ACHN (cell line): ENCODE measurements around the gene GRID2.

Experiments
- DNase-seq: peaks from one replicate; pipeline ENCODE4 v3.0.0-alpha.2; 2015
- in situ Hi-C: cut with HindIII; loops from 2 replicates; pipeline ENCODE4 v1.10.0; 2017; ENCODE audit warnings: low sequenced_read_pairs, low pct_ligation_motif_present, low pct_unique_long_range_greater_than_20kb

Gene GRID2

DNA sequence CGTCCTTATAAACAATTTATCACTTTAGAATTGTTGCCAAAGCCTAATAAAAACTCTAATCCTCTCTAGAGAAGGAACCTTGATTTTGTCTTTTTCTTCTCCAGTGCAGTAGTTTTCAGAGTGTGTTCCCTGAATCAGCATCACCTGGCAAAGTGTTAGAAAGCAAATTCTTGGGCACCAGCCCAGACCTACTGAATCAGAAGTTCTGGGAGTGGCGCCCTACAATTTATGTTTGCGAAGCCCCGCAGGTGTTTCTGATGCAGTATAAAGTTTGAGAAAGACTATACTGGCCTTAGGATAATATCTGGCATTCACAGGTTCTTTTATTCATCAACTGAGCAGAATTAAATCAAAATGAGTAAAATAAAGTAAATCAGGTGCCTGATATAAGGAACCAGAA, 879.0 kb downstream of the GRID2 start:
- no peak for DNase-seq
- in situ Hi-C loops = no loop called here

DNA sequence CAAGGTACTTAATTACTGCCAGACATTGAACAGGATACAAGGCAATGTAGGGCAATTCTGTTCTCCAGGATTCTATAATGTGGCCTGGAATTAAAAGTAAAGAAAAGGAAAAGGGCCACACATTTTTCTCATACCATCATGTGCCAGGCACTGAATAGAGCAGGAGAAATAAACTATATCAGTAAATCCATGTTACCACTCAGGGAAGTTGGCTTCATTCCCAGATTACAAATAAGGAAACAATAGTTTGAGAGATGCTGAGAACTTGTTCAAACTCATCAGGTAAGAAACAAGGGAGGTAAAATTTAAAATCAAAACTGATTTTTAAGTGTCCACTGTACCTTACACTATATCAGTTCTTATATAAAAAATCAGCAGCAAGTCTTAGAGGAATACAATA, 879.8 kb downstream of the GRID2 start:
- in situ Hi-C loops = no loop called here
- DNase-seq = no peak

DNA sequence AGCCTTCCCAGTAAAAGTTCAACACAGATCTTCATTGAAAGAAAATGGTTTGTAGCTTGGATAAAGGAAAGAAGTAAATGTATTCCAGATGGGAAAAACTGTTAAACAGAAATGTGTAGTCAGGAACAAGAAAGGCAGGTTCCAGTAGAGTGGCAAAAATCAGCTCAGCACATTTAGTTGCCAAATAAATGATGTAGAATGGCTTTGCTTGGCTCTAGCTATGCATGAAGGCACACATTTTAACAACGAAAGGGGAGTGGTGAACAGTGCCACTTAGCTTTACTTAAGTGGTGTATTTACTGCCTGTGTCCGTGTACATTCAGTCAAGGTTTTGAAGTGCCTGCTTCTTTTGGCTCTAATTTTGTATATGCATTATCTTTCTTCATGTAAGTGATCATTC, 880.3 kb downstream of the GRID2 start:
- in situ Hi-C loops = no loop called here
- DNase-seq = no peak

DNA sequence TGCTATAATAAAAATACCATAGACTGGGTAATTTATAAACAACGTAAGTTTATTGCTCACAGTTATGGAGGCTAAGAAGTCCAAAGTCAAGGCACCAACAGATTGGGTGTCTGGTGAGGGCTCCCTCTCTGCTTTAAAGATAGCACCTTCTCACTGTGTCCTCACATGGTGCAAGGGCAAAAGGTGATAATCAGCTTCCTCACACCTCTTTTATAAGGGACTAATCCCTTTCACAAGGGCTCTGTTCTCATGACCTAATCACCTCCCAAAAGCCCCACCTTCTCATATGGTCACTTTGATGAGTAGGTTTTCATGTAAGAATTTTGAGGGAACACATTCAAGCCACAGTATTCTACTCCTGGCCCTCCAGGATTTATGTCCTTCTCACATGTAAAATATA, 883.1 kb downstream of the GRID2 start:
- in situ Hi-C loops = no loop called here

DNA sequence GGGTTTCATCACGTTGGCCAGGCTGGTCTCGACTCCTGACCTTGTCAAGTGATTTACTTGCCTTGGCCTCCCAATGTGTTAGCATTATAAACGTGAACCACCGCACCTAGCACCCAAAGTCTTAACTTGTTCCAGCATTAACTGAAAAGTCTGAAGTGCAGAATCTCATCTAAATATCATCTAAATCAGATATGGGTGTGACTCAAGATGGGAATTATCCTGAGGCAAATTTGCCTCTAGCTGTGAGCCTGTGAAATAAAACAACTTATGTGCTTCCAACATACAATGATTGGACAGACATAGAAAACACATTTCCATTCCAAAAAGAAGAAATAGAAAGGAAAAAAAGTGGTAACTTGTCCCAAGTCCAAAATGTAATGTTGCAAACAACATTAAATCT, 883.7 kb downstream of the GRID2 start:
- DNase-seq = no peak
- in situ Hi-C loops = no loop called here

More for the DNA sequence above, 883.1 kb downstream of the GRID2 start:
- DNase-seq = no peak

DNA sequence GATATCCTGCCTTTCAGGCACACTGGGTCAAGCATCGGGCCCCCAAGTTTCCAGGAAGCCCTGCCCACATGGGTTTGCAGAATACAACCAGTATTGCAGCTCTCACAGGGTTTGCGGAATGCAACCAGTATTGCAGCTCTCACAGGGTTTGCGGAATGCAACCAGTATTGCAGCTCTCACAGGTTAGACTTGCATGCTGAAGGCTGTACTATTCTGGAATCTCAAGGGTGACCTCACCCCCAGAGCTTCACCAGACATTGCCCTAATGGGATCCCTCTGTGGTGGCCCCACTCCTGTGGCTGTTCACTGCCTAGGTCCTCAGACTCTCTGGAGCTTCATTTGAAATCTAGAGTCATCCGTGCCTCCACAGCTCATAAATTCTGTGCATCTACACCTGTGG, 884.1 kb downstream of the GRID2 start:
- DNase-seq = no peak
- in situ Hi-C loops = no loop called here

DNA sequence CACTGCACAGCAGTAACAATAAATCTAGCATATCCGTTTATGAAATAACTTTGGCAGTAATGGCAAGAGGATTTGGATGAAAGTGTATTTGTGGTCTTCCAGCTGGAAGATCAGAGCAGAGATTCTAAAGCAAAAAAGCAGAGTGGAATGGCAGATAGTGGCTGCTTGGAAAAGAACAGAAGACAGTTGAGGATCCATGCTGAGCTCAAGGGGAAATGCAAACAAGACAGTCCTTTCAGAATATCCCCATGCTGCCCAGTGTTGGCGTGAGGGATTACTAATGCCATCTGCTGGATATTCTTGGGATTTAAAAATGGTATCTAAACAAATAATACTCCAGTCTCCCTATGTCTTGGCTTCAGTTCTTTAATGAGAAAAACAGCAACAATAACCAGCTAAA, 895.7 kb downstream of the GRID2 start:
- in situ Hi-C loops = no loop called here
- peak; percentile 32 for DNase-seq

DNA sequence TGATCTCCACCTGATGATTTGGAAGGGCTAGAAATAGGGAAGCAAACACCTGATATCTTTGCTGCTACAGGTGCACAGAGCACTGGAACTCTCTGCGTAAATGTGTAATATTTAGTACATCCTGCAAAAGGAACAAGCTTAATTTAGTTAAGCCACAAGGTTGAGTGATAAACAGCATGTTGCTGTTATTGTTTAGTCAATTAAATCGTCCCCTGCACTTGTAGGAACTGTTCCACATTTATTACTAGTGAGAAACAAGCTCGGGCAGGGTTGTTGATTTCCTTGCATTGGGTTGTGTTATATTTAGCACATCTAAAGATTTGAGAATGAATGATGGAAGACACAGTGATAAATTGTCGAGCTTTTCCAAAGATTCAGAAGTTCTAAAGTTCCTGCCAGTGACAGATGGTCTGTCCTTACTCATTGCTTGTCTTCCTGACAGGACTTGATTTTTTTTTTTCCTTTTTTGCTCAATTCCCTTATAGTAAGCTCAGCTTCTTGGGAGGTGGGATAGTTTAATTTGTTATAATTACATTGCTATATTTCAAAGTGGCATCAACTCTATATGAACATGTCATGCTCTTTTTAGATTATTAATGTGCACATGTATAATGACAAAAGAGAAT, 897.8 kb downstream of the GRID2 start:
- in situ Hi-C loops = no loop called here
- no peak for DNase-seq

DNA sequence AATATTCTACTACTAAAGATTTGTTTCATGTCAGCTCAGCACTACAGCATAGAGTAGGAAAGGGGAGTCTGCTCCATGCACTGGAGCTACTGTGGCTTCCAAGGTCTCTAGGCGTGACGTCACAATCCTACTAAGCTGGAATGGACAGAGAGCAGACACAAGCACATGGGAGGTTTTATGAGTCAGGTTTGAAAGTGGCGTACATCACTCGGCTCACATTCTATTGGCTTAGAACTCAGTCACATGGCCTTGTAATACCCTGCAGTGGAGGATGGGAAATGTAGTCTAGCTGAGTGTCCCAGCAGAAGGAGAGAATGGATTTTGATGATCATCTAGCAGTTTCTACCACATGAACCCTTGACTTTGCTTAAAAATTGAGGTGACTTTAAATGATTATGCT, 899.9 kb downstream of the GRID2 start:
- in situ Hi-C loops = no loop called here
- no peak for DNase-seq

DNA sequence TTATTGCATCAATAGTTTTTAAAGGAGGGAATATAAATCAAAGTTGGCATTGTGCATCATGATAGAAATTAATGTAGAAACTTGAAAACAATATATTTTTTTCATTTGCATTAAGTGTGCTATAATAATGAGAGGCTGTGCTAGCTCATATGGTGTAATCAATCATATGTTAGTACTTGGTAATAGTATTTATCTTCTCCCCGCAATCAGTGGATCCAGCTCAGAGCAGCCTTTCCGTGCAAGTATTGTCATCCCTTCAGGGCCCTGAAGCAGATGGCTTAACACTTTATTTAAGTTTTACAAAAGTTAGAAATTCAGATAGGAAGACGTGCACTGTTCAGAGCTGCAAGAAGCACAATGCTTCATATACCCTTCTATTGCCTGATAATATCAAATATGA, 908.5 kb downstream of the GRID2 start:
- in situ Hi-C loops = no loop called here
- no peak for DNase-seq

DNA sequence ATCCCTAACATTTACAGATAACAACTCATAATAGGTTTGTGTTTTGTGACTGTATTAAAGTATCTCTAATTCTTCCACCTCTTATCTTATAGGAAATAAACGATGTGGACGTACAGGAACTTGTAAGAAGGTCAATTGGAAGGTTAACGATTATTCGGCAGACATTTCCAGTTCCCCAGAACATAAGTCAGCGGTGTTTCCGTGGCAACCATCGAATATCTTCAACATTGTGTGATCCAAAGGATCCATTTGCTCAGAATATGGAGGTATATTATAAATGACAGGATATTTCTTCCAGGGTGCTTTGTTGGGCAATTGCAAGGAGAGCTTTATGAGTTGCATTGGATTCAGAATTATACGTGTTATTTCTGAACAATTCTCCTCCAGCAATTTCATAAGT, 912.9 kb downstream of the GRID2 start:
- in situ Hi-C loops = no loop called here
- no peak for DNase-seq

DNA sequence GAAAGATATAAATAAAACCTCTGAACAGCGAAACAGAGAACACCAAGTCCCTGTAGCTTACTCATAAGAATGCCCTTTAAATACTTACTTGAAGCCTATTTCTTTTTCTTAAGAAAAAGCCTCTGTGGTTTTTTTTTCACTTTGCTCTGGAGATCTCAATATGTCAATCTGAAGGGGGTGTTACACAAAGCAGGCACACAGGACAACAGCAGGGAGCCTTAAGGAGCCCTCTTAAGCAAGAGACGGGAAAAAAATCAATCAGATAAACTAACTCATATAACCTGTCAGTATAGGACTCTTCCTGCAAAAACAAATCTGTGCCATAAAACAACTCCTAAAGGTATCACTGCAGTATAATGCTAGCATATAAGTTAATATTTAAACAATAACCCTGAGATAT, 913.7 kb downstream of the GRID2 start:
- in situ Hi-C loops = no loop called here
- DNase-seq = no peak

DNA sequence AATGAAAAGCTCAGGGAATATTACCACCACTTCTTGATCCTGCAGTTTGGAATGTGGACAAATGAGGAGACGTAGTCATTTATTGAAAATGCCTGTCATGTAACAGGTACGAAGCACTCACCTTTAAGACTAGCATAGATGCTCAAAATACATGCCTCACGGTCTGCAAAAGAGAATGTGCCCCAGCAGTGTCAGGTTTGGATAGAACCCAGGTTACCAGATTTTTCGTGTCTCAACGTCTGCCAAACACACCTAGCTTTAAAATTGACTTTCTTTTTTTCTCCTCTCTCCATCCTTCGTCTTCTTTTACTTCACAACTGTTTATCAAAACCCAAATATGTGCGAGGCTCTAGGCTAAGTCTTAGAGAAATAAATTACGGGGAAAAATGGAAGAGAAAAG, 918.0 kb downstream of the GRID2 start:
- in situ Hi-C loops = no loop called here
- no peak for DNase-seq

DNA sequence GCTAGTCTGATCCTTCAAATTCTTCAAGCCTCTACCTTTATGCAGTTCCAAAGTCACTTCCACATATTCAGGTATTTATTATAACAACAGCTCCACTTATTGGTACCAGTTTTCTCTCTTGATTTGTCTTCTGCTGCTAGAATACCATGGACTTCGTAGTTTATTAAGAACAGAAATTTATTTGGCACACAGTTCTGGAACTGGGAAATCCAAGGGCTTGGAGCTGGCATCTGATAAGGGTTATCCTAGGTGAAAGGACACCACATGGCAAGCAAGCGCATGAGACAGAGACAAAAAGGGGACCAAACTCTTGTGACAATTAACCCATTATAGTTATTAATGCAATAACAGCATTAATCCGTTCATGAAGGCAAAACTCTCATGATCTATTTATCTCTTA, 924.3 kb downstream of the GRID2 start:
- in situ Hi-C loops = no loop called here

DNA sequence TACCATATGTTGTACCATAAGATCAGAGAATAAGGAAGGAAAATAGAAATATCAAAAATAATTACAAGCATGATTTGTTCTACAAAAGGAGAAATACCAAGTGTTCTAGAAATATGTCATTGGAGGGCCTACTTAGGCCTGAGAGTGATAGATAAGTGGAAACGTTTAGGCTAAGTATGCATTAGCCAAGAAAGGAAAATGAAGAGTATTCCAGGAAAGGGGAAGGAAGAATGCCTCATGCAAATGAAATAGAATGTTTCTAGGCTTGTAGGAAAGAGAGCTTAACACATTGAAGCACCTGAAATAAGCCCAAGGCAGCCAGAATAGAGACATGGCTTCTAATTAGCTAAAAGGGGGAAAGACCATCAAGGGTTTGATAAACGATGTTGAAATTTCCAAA, 929.1 kb downstream of the GRID2 start:
- DNase-seq = no peak
- in situ Hi-C loops = no loop called here

More for the DNA sequence above, 924.3 kb downstream of the GRID2 start:
- DNase-seq = no peak

DNA sequence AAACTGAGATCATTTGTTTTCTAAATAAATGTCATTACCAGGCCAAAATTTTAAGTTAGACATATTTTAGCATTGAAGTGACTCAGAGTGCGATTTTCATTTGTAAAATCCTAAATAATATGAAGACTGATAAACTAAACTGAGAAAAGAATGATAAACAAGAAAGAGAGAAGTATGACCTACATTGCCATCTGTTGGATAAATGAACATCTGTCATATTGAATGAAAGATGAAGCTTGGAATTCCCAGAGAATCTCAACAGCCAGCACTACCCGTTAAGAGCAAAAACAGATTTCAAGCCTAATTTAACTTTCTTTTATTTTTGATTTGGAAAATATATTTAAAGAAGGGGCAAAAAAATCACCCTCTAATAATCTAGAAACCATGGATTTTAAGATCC, 933.8 kb downstream of the GRID2 start:
- in situ Hi-C loops = no loop called here
- no peak for DNase-seq

DNA sequence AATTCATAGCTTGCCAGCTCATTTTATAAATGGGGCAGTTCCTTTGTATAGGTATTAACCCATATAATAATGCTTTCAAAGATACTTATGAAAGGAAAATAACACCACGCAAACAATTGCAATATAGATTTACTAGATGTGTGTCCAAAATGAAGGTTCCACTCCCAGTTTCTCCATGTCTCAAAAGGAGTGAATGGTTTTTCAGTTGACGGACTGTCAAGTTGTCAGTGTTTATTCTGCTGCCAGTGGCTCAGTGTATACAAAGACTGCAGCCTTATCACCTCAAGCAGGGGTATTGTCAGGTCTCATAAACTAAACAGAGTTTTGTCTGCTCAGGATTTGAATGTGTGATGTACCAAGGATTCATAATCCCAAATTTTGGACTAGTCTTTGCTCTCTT, 939.5 kb downstream of the GRID2 start:
- no peak for DNase-seq
- in situ Hi-C loops = no loop called here

DNA sequence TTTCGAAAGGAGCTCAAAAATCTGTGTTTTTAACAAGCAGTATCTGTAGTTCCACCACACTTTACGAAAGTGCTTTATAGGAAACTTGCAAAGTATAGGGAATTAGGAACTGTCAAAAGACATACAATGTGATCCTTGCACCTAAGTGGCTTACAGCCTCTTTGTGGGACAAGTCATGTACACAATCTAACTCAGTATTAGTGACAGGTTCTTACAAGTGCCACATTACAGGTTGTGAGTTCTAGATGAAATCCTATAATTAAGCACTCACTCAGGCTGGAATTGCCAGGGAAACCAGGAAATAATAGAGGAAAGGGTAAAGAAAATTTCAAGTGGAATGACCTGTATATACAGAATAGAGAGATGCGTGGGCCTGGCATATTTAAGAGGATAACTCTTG, 957.4 kb downstream of the GRID2 start:
- in situ Hi-C loops = no loop called here
- no peak for DNase-seq

DNA sequence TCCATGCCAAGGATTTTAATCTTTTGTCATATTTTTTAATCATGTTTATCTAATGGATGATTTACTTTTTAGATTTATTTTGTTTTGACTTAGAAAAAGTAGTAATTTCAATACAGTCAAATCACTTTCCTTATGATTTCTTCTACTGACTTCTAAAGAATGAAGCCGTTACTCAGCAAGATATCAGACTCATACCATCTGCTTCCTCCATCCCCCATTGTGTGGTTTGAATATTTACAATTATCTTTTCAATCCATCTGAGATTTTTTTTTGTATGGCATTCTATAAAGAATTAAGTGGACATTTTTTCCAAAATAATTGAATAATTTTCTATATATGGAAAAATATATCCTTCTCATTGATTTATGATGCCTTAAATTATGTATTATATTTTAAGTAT, 959.4 kb downstream of the GRID2 start:
- in situ Hi-C loops = no loop called here
- DNase-seq = no peak

DNA sequence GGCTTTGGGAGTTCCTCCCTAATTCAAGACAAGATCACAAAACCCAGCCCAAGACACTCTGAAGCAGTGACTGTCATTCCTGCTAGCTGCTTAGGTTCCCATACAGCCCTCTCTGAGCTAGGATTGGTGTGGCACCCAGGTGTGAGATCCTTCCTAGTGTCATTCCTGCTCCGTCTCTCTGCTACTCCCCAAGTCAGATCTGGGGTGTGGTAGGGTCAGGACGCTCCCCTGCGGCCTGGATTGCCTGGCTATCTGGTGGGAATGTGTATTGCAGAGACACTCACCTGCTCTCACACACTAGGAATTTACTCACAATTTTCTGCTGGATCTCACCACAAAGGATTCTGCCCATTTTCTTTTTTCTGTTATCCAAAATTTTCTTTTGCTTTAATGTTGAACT, 964.0 kb downstream of the GRID2 start:
- in situ Hi-C loops = no loop called here
- DNase-seq = no peak

DNA sequence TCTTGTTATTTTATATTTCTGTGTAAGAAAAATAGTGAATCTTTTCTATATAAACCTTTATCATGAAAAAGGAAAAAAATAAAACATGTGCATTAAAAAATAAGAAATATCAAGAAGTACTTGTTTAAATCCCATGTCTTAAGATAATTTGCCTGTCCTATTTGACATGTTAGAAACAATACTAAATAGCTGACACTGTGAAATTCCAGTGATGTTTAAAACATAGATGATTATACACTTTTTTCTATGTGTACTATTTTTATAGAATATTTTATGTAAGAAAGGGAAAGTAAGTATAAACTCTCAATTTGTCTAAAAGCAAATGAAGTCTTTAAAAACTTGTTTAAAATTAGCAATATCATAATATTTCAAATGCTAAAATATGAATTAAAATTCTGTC, 981.6 kb downstream of the GRID2 start:
- no peak for DNase-seq
- in situ Hi-C loops = no loop called here
